HepG2 (cell line): ENCODE results near the gene DENND4C. TPM values are rescaled to one million over a fixed set of nuclear protein-coding genes. Genes with fewer than 3 reads are reported as not detected.

Source experiments
- AKAP8 ChIP-seq: sonication (generic); formaldehyde crosslinking; IDR thresholded peaks from 2 replicates; pipeline ENCODE4 v1.5.1; 2020; ENCODE audit warnings: mild to moderate bottlenecking, missing genetic modification reagents
- CBX1 ChIP-seq: IDR thresholded peaks from one replicate; pipeline ENCODE4 v1.6.1; 2016; ENCODE audit warnings: antibody characterized with exemption, low read depth
- CSRNP1 ChIP-seq: sonication (generic); formaldehyde crosslinking; IDR thresholded peaks from 2 replicates; pipeline ENCODE4 v1.8.1; 2023; ENCODE audit warnings: mild to moderate bottlenecking, missing genetic modification reagents
- PRDM4 ChIP-seq: sonication (generic); formaldehyde crosslinking; IDR thresholded peaks from 2 replicates; pipeline ENCODE4 v1.9.0; 2021; ENCODE audit warnings: missing genetic modification reagents, borderline replicate concordance
- SUZ12 ChIP-seq: fragments of 150-350 bp; IDR thresholded peaks from 2 replicates; pipeline ENCODE4 v1.6.1; 2014; ENCODE audit warnings: low read depth, low read length
- TEAD2 ChIP-seq: sonication (generic); formaldehyde crosslinking; IDR thresholded peaks from 2 replicates; pipeline ENCODE4 v1.9.0; 2021; ENCODE audit warnings: missing genetic modification reagents
- THRA ChIP-seq: sonication (generic); formaldehyde crosslinking; IDR thresholded peaks from 2 replicates; pipeline ENCODE4 v1.4.0; 2020; ENCODE audit warnings: missing genetic modification reagents, borderline replicate concordance
- TRIM22 ChIP-seq: fragments of 450-650 bp; IDR thresholded peaks from 2 replicates; pipeline ENCODE4 v1.6.1; 2017
- ZFP1 ChIP-seq: IDR thresholded peaks from 2 replicates; pipeline ENCODE4 v1.6.1; 2016
- ZKSCAN5 ChIP-seq: sonication (generic); formaldehyde crosslinking; IDR thresholded peaks from 2 replicates; pipeline ENCODE4 v1.5.1; 2020; ENCODE audit warnings: mild to moderate bottlenecking, missing genetic modification reagents
- ZNF263 ChIP-seq: sonication (generic); formaldehyde crosslinking; IDR thresholded peaks from 2 replicates; pipeline ENCODE4 v1.4.0; 2020; ENCODE audit warnings: missing genetic modification reagents
- ZNF275 ChIP-seq: sonication (generic); formaldehyde crosslinking; IDR thresholded peaks from 2 replicates; pipeline ENCODE4 v1.8.0; 2022; ENCODE audit warnings: missing genetic modification reagents, mild to moderate bottlenecking, inconsistent platforms, borderline replicate concordance
- ZNF280D ChIP-seq: sonication (generic); formaldehyde crosslinking; IDR thresholded peaks from 2 replicates; pipeline ENCODE4 v1.5.1; 2020; ENCODE audit warnings: mild to moderate bottlenecking, missing genetic modification reagents
- ZNF562 ChIP-seq: sonication (generic); formaldehyde crosslinking; IDR thresholded peaks from 2 replicates; pipeline ENCODE4 v1.8.0; 2022; ENCODE audit warnings: missing genetic modification reagents, borderline replicate concordance
- ZNF563 ChIP-seq: sonication (generic); formaldehyde crosslinking; IDR thresholded peaks from 2 replicates; pipeline ENCODE4 v1.8.0; 2022; ENCODE audit warnings: mild to moderate bottlenecking, moderate library complexity, missing genetic modification reagents
- ZNF605 ChIP-seq: sonication (generic); formaldehyde crosslinking; IDR thresholded peaks from 2 replicates; pipeline ENCODE4 v1.8.0; 2022; ENCODE audit warnings: mild to moderate bottlenecking, missing genetic modification reagents
- ZNF761 ChIP-seq: sonication (generic); formaldehyde crosslinking; conservative IDR thresholded peaks from 2 replicates; pipeline ENCODE4 v1.4.0; 2020; ENCODE audit warnings: mild to moderate bottlenecking, missing genetic modification reagents
- ZSCAN20 ChIP-seq: sonication (generic); formaldehyde crosslinking; IDR thresholded peaks from 2 replicates; pipeline ENCODE4 v1.4.0; 2020; ENCODE audit warnings: missing genetic modification reagents, mild to moderate bottlenecking, borderline replicate concordance
- polyA plus RNA-seq, 8 experiments: library from polyadenylated mRNA; depleted of rRNA in 3 of 8; stranded (reverse) in 7 of 8; unstranded in 1 of 8; fragments of >200 nt; fragmentation: Illumina TruSeq in 4 of 8; extraction: Trizol in 4 of 8; gene quantifications; 2 replicates each; pipeline versions ENCODE4 v1.2.1 to v1.2.3, GENCODE V29; 2011 to 2016; ENCODE audit warnings: low read depth in 4 of 8, missing spikeins in 1 of 8, mixed read lengths in 1 of 8; ENCODE audit not compliant: insufficient read depth in 1 of 8
- total RNA-seq, 5 experiments: library from RNA; depleted of rRNA; stranded (reverse); fragments of >200 nt; fragmentation: Illumina TruSeq; extraction: Trizol; gene quantifications; 2 replicates each; pipeline ENCODE4 v1.2.3, GENCODE V29; 2016; ENCODE audit warnings: low read depth in 1 of 5

Gene DENND4C
- total and polyA plus RNA-seq, 2 of the 13 experiments (the other 11 are each of a cell fraction or from before 2014, with no cell fraction given) = 19.1 to 27.2 TPM

- peak; percentile 58; the same call in 1 of the 2 replicates for TF ChIP-seq ZNF605 (CRISPR knock-in tag)
- no peak; the same call in 1 of the 2 replicates for TF ChIP-seq ZSCAN20
- peak; percentile 34; the same call in 1 of the 2 replicates for TF ChIP-seq AKAP8 (CRISPR knock-in tag)
- TF ChIP-seq TRIM22 = no peak
- peak; percentile 83; the same call in 1 of the 2 replicates for TF ChIP-seq ZNF563 (CRISPR knock-in tag)
- TF ChIP-seq ZNF280D (CRISPR knock-in tag) = no peak
- peak; percentile 87; the same call in 1 of the 2 replicates for TF ChIP-seq ZNF275 (CRISPR knock-in tag)
- TF ChIP-seq ZKSCAN5 (CRISPR knock-in tag) = no peak
- no peak for TF ChIP-seq TEAD2
- no peak for TF ChIP-seq ZNF562 (CRISPR knock-in tag)
- TF ChIP-seq SUZ12 = no peak
- no peak for TF ChIP-seq PRDM4 (CRISPR knock-in tag)
- TF ChIP-seq ZFP1 (CRISPR knock-in tag) = no peak
- TF ChIP-seq ZNF263 (CRISPR knock-in tag) = no peak
- TF ChIP-seq CBX1 = peak; percentile 50
- no peak for TF ChIP-seq THRA (CRISPR knock-in tag)
- TF ChIP-seq CSRNP1 (CRISPR knock-in tag) = peak; percentile 62; the same call in 1 of the 2 replicates
- TF ChIP-seq ZNF761 (CRISPR knock-in tag) = 0 out of 2 replicates have a peak, but pooled peaks have one; percentile 15
These were observed at the start of gene DENND4C (continued) for GRCh38 chr9:19230355-19231125.
